HEK293 (cell line): ENCODE results near the gene PPM1J.

ENCODE experiments used
- ZBTB8A ChIP-seq: fragments of 450-650 bp; formaldehyde crosslinking; IDR thresholded peaks from 2 replicates; pipeline ENCODE4 v1.5.1; 2016; ENCODE audit warnings: missing biosample characterization, missing genetic modification characterization
- ZNF132 ChIP-seq: fragments of 450-650 bp; formaldehyde crosslinking; IDR thresholded peaks from 2 replicates; pipeline ENCODE4 v1.5.1; 2017; ENCODE audit warnings: missing biosample characterization, missing genetic modification characterization, borderline replicate concordance
- ZNF548 ChIP-seq: fragments of 450-650 bp; formaldehyde crosslinking; IDR thresholded peaks from 2 replicates; pipeline ENCODE4 v1.5.1; 2016; ENCODE audit warnings: missing biosample characterization, missing genetic modification characterization
- ZNF707 ChIP-seq: fragments of 450-650 bp; formaldehyde crosslinking; IDR thresholded peaks from 2 replicates; pipeline ENCODE4 v1.5.1; 2016; ENCODE audit warnings: missing biosample characterization, missing genetic modification characterization
- TF ChIP-seq, protein P1 (sequence below): fragments of 450-650 bp; formaldehyde crosslinking; IDR thresholded peaks from 2 replicates; pipeline ENCODE4 v1.5.1; 2016; ENCODE audit warnings: missing biosample characterization, missing genetic modification characterization
- TF ChIP-seq, protein P2 (sequence below): fragments of 450-650 bp; formaldehyde crosslinking; conservative IDR thresholded peaks from 2 replicates; pipeline ENCODE4 v1.5.1; 2016; ENCODE audit warnings: low read depth, missing biosample characterization, missing genetic modification characterization

DNA sequence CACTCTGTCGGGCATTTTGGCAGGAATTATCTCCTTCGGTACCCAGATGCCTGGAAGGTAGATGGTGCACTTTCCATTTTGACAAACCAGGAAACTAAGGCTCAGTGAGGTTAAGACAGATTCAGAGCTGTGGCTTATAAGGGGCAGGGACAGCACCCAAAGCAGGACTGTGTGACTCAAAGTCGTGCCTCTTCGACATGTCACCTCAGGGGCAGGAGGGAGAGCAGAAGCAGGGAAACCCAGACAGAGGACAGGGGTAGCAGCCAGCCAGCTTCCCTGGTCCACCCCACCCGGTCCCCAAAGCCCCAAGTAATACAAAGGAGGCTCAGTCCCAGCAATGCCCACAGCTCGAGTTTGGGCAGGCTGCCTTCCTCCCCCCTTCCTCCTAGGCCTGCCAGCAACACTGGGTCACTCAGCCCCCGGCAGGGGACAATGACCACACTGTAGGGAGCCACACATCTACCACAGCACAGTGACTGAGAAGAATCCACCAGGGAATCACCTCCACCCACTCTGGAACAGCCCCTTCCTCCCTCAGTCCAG is 10.7 kb downstream of the PPM1J start:
- TF ChIP-seq, protein P1, sequence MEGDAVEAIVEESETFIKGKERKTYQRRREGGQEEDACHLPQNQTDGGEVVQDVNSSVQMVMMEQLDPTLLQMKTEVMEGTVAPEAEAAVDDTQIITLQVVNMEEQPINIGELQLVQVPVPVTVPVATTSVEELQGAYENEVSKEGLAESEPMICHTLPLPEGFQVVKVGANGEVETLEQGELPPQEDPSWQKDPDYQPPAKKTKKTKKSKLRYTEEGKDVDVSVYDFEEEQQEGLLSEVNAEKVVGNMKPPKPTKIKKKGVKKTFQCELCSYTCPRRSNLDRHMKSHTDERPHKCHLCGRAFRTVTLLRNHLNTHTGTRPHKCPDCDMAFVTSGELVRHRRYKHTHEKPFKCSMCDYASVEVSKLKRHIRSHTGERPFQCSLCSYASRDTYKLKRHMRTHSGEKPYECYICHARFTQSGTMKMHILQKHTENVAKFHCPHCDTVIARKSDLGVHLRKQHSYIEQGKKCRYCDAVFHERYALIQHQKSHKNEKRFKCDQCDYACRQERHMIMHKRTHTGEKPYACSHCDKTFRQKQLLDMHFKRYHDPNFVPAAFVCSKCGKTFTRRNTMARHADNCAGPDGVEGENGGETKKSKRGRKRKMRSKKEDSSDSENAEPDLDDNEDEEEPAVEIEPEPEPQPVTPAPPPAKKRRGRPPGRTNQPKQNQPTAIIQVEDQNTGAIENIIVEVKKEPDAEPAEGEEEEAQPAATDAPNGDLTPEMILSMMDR (tag by site-specific recombination), result no peak
- no peak for TF ChIP-seq ZBTB8A (tag by site-specific recombination)
- TF ChIP-seq, protein P2, sequence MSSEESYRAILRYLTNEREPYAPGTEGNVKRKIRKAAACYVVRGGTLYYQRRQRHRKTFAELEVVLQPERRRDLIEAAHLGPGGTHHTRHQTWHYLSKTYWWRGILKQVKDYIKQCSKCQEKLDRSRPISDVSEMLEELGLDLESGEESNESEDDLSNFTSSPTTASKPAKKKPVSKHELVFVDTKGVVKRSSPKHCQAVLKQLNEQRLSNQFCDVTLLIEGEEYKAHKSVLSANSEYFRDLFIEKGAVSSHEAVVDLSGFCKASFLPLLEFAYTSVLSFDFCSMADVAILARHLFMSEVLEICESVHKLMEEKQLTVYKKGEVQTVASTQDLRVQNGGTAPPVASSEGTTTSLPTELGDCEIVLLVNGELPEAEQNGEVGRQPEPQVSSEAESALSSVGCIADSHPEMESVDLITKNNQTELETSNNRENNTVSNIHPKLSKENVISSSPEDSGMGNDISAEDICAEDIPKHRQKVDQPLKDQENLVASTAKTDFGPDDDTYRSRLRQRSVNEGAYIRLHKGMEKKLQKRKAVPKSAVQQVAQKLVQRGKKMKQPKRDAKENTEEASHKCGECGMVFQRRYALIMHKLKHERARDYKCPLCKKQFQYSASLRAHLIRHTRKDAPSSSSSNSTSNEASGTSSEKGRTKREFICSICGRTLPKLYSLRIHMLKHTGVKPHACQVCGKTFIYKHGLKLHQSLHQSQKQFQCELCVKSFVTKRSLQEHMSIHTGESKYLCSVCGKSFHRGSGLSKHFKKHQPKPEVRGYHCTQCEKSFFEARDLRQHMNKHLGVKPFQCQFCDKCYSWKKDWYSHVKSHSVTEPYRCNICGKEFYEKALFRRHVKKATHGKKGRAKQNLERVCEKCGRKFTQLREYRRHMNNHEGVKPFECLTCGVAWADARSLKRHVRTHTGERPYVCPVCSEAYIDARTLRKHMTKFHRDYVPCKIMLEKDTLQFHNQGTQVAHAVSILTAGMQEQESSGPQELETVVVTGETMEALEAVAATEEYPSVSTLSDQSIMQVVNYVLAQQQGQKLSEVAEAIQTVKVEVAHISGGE, result no peak
- no peak for TF ChIP-seq ZNF548 (tag by site-specific recombination)
- TF ChIP-seq ZNF132 (tag by site-specific recombination), result no peak
- no peak for TF ChIP-seq ZNF707
